GM21786 (cell line): ENCODE data around the gene SH2D3C.

Experiments
- ATAC-seq: cut with Tn5 transposase; IDR thresholded peaks from one replicate; pipeline ENCODE4 v1.9.1; 2021; ENCODE audit not compliant: unreplicated experiment

Gene SH2D3C

DNA sequence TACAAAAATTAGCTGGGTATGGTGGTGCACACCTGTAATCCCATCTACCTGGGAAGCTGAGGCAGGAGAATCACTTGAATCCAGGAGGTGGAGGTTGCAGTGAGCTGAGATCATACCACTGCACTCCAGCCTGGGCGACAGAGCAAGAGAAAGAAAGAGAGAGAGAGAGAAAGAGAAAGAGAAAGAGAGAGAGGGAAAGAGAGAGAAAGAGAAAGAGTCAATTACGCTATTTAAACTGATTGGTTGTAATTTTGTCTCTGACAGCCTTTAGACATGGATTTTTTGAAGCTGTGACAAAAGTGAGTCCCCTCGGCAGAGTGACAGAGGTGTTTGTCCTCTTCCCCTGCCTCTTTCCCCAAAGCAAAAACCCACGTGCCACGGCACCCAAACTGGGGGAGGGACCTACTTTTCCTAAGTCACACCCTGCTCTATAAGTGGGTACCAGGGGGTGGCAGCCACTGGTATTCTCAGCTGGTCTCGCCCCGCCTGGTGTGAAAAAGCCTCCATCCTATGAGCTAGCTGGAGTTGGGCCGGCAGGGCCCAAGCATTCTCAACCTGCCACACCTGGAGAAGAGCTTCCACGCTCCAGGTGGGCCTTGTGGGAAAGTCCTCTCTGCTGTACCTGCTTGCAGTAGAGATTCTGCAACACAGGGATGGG, 75.0 kb downstream of the SH2D3C start:
- ATAC-seq = no peak

DNA sequence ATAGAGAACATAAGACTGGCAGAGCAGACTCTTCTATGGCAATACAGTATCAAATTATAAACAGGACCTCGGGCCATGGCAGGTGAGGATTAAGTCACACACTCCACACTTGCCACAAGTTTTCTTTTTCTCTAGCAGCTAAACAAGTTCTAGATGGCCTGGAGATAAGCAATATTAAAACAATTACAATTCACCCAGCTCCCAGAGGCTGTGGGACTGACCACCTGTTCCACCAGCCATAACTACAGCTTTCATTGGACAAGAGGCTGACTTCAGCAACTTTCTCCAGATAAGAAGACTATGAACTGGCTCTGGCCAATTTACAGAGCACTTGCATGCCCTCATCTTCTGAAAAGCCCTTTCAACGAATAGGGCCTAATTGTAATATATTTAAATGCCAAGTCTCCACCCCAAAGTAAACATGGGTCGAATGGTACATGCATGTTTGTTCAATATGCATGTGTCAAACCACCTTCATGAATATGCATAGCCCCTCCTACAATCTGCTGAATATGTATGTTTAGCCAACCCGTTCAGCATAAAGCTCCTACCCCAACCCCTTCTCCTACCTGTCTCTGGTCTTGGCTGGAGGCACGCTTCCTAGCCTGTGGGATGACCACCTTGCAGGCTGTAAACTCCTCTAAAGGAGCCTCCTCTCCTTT, 77.7 kb downstream of the SH2D3C start:
- no peak for ATAC-seq

DNA sequence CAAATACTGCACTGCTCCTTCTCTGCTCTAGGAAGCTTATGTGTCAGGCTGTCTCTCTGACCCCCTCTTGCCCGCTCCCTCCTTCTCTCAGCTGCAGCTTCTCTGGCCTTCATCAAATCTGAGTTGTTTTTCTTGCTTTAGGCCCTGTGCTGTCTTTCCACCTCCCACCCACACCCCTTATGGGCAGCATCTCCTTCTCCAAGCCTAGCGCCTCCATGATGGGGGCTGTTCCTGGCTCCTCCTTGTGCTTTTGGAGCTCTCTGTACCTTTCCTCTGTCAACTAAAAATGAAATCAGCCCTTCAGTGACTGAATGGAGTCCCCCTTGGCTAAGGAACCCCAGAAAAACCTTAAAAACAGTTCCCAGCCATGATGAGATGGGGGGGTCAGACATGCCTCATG, 78.3 kb downstream of the SH2D3C start:
- no peak for ATAC-seq

DNA sequence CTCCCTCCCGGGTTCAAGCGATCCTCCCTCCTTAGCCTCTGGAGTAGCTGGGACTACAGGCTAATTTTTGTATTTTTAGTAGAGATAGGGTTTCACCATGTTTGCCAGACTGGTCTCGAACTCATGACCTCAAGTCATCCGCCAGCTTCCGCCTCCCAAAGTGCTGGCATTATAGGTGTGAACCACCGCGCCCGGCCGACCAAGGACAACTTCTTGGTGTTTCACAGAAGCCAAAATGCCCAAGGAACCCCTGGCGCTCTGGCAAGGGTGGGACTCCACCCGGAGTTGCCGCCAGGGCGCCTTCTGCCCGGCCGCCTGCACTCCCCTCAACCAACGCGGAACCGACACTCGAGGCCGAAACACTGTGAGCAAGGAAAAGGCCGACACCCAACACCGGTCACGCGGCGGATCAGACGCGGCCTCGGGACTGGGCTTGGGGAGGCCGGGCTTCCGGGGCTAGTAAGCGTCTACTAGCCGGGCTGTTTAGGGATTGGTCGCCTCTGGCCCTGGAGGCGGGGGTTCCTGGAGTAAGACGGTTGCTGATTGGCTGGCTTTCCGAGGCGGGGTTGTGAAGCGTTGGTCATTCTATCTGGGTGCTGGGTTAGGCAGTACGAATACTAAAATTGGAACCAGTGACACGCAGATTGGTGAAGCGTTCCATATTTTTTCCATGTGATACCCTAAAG, 79.3 kb downstream of the SH2D3C start:
- peak; percentile 82 for ATAC-seq

DNA sequence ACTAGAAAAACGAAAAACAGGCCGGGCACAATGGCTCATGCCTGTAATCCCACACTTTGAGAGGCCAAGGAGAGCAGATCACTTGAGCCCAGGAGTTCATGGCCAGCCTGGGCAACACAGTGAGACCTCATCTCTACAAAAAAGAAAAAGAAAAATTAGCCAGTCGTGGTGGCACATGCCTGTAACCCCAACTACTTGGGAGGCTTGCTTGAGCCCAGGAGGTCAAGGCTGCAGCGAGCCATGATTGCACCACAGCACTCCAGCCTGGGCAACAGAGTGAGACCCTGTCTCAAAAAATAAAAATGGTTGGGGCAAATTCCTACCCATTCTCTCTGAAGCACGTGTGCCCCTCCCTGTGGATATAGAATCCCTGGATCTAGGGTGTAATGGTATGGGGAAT, 80.1 kb downstream of the SH2D3C start:
- no peak for ATAC-seq

DNA sequence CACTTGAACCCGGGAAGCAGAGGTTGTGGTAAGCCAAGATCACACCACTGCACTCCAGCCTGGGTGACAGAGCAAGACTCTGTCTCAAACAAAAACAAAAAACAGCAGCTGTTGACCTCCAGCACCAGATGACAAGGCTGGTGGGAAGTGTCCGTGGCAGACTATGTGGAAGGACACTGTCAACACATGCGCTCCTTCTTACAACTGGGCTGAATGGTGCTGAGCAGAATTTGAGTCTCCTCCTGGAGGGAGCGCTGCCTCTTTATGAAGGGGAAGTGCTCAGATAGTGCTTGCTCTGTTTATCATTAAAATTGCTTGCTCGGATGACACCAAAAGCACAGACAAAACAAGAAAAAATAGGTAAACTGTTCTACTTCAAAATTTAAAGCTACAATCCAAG, 80.9 kb downstream of the SH2D3C start:
- ATAC-seq = no peak

DNA sequence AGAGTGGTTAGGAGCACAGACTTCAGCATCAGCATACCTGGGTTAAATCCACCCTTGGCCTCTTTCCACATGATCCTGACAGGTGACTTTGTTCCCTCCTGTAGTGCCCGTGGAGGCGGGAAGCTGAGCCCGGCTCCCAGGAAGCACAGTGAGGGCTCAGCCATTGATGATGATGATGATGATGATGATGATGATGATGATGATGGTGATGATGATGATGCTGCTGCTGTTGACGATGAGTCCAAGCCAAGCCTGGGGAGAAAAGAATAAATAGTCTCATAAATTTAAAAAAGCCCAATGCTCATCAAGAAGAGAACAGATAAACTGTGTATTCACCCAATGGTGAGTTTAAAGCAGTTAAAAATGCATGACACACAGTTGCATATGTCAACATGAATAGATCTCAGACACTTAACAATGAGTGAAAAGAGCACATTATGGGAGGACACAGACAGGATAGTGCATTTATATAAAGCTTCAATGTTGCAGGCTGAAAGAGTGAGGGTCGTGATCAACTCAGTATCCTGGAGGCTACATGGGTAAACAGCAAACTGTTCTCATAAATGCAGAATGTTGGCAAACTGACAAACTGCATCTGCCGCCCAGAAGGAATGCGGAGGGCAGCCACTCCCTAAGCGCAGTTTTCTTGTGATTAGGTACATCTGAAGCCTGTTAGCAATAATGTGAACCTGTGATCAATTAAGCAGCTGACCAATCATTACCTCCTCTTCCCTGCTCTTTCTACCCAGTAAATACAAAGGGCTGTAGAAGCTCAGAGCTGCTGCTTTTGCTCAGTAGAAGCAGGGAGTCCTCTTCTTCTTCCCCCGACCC, 83.4 kb downstream of the SH2D3C start:
- no peak for ATAC-seq

DNA sequence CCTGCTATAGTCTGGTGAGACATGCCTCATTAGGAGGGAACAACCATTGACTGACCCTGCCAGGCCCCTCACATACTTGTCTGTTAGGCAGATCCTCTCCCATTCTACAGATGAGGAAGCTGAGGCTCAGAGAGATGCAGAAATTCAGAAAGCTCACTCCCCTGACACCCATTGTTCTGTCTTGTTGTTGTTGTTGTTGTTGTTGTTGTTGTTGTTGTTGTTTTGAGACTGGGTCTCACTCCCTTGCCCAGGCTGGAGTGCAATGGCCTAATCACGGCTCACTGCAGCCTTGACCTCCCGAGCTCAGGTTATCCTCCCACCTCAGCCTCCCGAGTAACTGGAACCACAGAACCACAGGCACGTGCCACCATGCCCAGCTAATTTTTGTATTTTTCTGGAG, 84.8 kb downstream of the SH2D3C start:
- no peak for ATAC-seq

DNA sequence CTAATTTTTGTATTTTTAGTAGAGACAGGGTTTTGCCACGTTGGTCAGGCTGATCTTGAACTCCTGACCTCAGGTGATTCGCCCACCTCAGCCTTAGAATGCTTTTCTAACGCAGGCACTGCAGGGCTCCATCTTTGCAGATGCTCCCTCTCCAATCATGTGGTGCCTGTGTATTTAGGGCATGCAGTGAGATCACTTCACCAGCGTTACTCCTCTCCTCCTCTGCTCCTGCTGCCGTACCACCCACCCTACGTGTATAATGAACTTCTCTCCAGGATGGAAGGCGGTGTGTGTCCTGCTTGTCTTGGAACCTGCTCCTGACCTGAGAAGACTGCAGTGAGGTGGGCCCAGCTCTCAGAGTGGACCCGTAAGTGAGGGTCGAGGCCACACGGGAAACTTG, 85.3 kb downstream of the SH2D3C start:
- ATAC-seq = no peak

DNA sequence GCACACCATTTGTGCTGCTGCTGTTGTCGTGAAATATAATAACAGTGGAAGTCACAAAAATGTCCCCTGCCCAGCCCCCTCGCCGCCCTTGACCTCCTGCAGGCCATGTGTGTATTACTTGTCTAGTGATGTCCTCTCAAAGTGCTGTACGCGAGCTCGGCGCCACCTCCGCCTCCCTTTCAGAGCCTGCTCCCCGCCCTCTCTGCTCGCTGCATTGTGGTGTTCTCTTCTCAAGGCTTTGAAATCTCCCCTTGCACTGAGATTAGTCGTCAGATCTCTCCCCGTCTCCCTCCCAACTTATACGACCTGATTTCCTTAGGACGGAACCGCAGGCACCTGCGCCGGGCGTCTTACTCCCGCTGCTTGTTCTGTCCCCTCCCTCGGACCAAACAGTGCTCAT, 86.4 kb downstream of the SH2D3C start:
- no peak for ATAC-seq

DNA sequence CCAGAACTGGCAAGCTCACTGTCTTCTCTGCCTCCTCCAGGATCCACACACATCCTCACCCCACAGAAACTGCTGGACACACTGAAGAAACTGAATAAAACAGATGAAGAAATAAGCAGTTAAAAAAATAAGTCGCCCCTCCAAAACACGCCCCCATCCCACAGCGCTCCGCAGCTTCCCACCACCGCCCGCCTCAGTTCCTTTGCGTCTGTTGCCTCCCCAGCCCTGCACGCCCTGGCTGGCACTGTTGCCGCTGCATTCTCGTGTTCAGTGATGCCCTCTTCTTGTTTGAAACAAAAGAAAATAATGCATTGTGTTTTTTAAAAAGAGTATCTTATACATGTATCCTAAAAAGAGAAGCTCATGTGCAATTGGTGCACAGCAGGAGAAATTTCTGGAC, 87.7 kb downstream of the SH2D3C start:
- no peak for ATAC-seq

DNA sequence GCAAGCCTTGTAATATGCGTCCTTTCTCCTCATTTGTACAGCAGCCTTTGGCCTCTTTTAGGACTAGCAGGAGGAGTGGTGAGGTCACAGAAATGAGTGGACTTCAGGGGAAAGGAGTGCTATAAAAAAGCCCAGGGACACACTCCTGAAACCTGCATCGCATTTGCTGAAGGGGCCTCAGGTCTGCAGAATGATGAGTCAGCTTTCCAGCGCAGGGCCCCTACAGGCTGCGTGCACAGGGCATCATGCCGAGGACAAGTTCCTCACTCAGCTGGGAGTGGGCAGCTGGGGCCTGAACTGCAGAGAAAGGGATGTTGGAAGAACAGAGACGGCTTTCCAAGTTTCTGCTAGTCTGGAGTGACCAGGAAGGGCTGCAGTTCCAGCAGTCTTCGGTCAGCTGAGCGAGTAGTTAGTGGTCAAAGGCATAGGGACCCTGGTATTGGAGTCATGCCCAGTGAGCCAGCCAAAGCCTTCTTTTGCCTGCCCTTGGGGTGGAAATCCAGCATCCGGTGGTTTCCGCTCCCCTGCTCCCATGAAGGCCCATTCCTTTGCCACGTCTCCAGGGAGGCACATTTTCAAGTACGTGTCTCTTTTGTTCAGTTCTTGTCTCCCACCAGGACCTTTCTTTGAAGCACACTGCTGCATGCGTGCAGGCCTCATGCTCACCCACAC, 89.0 kb downstream of the SH2D3C start:
- no peak for ATAC-seq
